GM12875 (cell line): ENCODE measurements around the gene SLC7A10.

Experiments used
- H3K4me3 ChIP-seq: one replicate; pipeline ENCODE4 v1.5.1; 2011; ENCODE audit warnings: low read depth, low read length, control low read depth
- CTCF ChIP-seq: IDR thresholded peaks from 2 replicates; pipeline ENCODE4 v1.5.1; 2011; ENCODE audit warnings: low read depth, mild to moderate bottlenecking, control low read depth, inconsistent platforms, low read length, moderate library complexity, borderline replicate concordance; ENCODE audit not compliant: insufficient read depth

SLC7A10 gene

GRCh38 chr19:33225458-33225926, at the start of gene SLC7A10:
Gene SLC7A10 (minus strand): TSS chr19:33225850. CDS start chr19:33225703, 147 bp downstream.
- H3K4me3 ChIP-seq, result no peak within 1 kb of the TSS

GRCh38 chr19:33274663-33275558, 49.3 kb upstream of the SLC7A10 start:
- TF ChIP-seq CTCF, result no peak
- H3K4me3 ChIP-seq, result no peak overlapping the region

More at GRCh38 chr19:33225458-33225926, at the start of gene SLC7A10:
- TF ChIP-seq CTCF, result no peak

GRCh38 chr19:33273881-33274662, 48.4 kb upstream of the SLC7A10 start:
- no peak overlapping the region for H3K4me3 ChIP-seq
- no peak for TF ChIP-seq CTCF

- H3K4me3 ChIP-seq, result no peak overlapping the region
- TF ChIP-seq CTCF, result no peak
These were observed 47.6 kb upstream of the SLC7A10 start for GRCh38 chr19:33273065-33273736.

- TF ChIP-seq CTCF, result no peak
- no peak overlapping the region for H3K4me3 ChIP-seq
These were observed 45.8 kb upstream of the SLC7A10 start for GRCh38 chr19:33271246-33272021.

GRCh38 chr19:33270769-33271168, 45.1 kb upstream of the SLC7A10 start:
- no peak for TF ChIP-seq CTCF
- H3K4me3 ChIP-seq, result no peak overlapping the region
